GM23338 (cell line): ENCODE measurements around the gene TTC12. TPM values are rescaled to one million over a fixed set of nuclear protein-coding genes. Genes with fewer than 3 reads are reported as not detected.

Experiments
- ATAC-seq: fragments of 200-7000 bp; cut with Tn5 transposase; 3 replicates; pipeline ENCODE4 v1.9.1; 2020
- DNase-seq: peaks from one replicate; pipeline ENCODE4 v3.0.0-alpha.2; 2015; ENCODE audit warnings: low spot score
- H2AFZ ChIP-seq: fragments of 200-600 bp; sonication (generic); 2 replicates; pipeline ENCODE4 v1.8.0; 2016; ENCODE audit warnings: antibody characterized with exemption, mild to moderate bottlenecking, moderate library complexity
- H3F3A ChIP-seq: fragments of 200-600 bp; sonication (generic); replicated peaks from 2 replicates; pipeline ENCODE4 v1.8.0; 2017; ENCODE audit warnings: antibody characterized with exemption, mixed run types, low read depth
- H3K27ac ChIP-seq: fragments of 200-600 bp; sonication (generic); 2 replicates; pipeline ENCODE4 v1.6.1; 2016; ENCODE audit warnings: low read depth
- H3K27me3 ChIP-seq: fragments of 200-600 bp; sonication (generic); 2 replicates; pipeline ENCODE4 v1.8.0; 2016; ENCODE audit warnings: mild to moderate bottlenecking, mixed run types, moderate library complexity; ENCODE audit not compliant: insufficient read depth
- H3K36me3 ChIP-seq: fragments of 200-600 bp; sonication (generic); 2 replicates; pipeline ENCODE4 v1.8.0; 2016; ENCODE audit warnings: mild to moderate bottlenecking; ENCODE audit not compliant: insufficient read depth
- H3K4me1 ChIP-seq: fragments of 200-600 bp; sonication (generic); 2 replicates; pipeline ENCODE4 v1.8.0; 2016; ENCODE audit warnings: mild to moderate bottlenecking, moderate library complexity; ENCODE audit not compliant: insufficient read depth
- H3K4me2 ChIP-seq: fragments of 200-600 bp; sonication (generic); 2 replicates; pipeline ENCODE4 v1.7.1; 2017; ENCODE audit warnings: mixed run types
- H3K4me3 ChIP-seq: fragments of 200-600 bp; sonication (generic); 2 replicates; pipeline ENCODE4 v1.6.1; 2016; ENCODE audit warnings: mixed run types
- H3K79me2 ChIP-seq: fragments of 200-600 bp; sonication (generic); replicated peaks from 2 replicates; pipeline ENCODE4 v1.8.0; 2017; ENCODE audit warnings: mild to moderate bottlenecking; ENCODE audit not compliant: insufficient read depth
- H3K9me2 ChIP-seq: fragments of 200-600 bp; sonication (generic); 2 replicates; pipeline ENCODE4 v1.8.0; 2017; ENCODE audit not compliant: insufficient read depth
- H4K20me1 ChIP-seq: fragments of 200-600 bp; sonication (generic); replicated peaks from 2 replicates; pipeline ENCODE4 v1.8.0; 2017; ENCODE audit warnings: mild to moderate bottlenecking; ENCODE audit not compliant: insufficient read depth
- H3K27ac Mint-ChIP-seq: 2 replicates; pipeline ENCODE4 v1.8.0; 2020; ENCODE audit warnings: inconsistent platforms, mild to moderate bottlenecking, moderate library complexity, mixed read lengths
- H3K27me3 Mint-ChIP-seq: 3 replicates; pipeline ENCODE4 v1.8.0; 2022; ENCODE audit warnings: low read depth, mild to moderate bottlenecking, moderate library complexity, mixed read lengths, inconsistent platforms; ENCODE audit not compliant: insufficient read depth, poor library complexity
- H3K36me3 Mint-ChIP-seq: 3 replicates; pipeline ENCODE4 v1.8.0; 2021; ENCODE audit warnings: low read depth, mild to moderate bottlenecking, inconsistent platforms, moderate library complexity, mixed read lengths
- H3K4me1 Mint-ChIP-seq: 3 replicates; pipeline ENCODE4 v1.8.0; 2020; ENCODE audit warnings: mild to moderate bottlenecking, inconsistent platforms, mixed read lengths
- H3K4me3 Mint-ChIP-seq: 3 replicates; pipeline ENCODE4 v1.8.0; 2021; ENCODE audit warnings: moderate library complexity, mild to moderate bottlenecking, inconsistent platforms, mixed read lengths
- H3K9me3 Mint-ChIP-seq: 3 replicates; pipeline ENCODE4 v1.8.0; 2020; ENCODE audit warnings: moderate library complexity, mild to moderate bottlenecking, inconsistent platforms, mixed read lengths
- CREB1 ChIP-seq: fragments of 250-450 bp; sonication (Bioruptor Pico); IDR thresholded peaks from 2 replicates; pipeline ENCODE4 v1.5.0; 2020; ENCODE audit warnings: low read depth, mild to moderate bottlenecking, moderate library complexity
- EZH2phosphoT487 ChIP-seq: fragments of 200-600 bp; sonication (generic); IDR thresholded peaks from one replicate; pipeline ENCODE4 v1.8.1; 2018; ENCODE audit warnings: antibody characterized with exemption; ENCODE audit not compliant: unreplicated experiment
- JUNB ChIP-seq: IDR thresholded peaks from one replicate; pipeline ENCODE4 v1.6.1; 2016; ENCODE audit warnings: antibody characterized with exemption; ENCODE audit not compliant: unreplicated experiment
- NANOG ChIP-seq: IDR thresholded peaks from 2 replicates; pipeline ENCODE4 v1.6.1; 2016; ENCODE audit warnings: antibody characterized with exemption, borderline replicate concordance
- POLR2AphosphoS5 ChIP-seq: IDR thresholded peaks from 2 replicates; pipeline ENCODE4 v1.6.1; 2016; ENCODE audit warnings: antibody characterized with exemption, low read depth
- STAT1 ChIP-seq: IDR thresholded peaks from one replicate; pipeline ENCODE4 v1.6.1; 2016; ENCODE audit warnings: antibody characterized with exemption; ENCODE audit not compliant: unreplicated experiment
- ZNF114 ChIP-seq: fragments of 250-450 bp; sonication (Bioruptor Pico); IDR thresholded peaks from 2 replicates; pipeline ENCODE4 v1.5.0; 2020; ENCODE audit warnings: mild to moderate bottlenecking, moderate library complexity
- ZNF331 ChIP-seq: fragments of 250-450 bp; sonication (Bioruptor Pico); IDR thresholded peaks from 2 replicates; pipeline ENCODE4 v1.5.0; 2020; ENCODE audit warnings: low read depth, mild to moderate bottlenecking, moderate library complexity
- ZNF462 ChIP-seq: fragments of 250-450 bp; sonication (Bioruptor Pico); IDR thresholded peaks from 2 replicates; pipeline ENCODE4 v1.5.0; 2020; ENCODE audit warnings: mild to moderate bottlenecking, moderate library complexity
- polyA plus RNA-seq: library from polyadenylated mRNA; unstranded; fragments of >200 nt; fragmentation: Nextera tagmentation; extraction: Ambion mirVana; gene quantifications from 2 replicates; pipeline ENCODE4 v1.2.1, GENCODE V29; 2016
- total RNA-seq: library from RNA; depleted of rRNA; stranded (reverse); fragments of >200 nt; shearing (Covaris generic); gene quantifications from 2 replicates; pipeline ENCODE4 v1.2.3, GENCODE V29; 2014
- TF ChIP-seq, protein P1 (sequence below), 2 experiments: fragments of 200-600 bp in 1 of 2; sonication (generic) in 1 of 2; conservative IDR thresholded peaks; 2 replicates each; pipeline versions ENCODE4 v1.5.1 to v1.6.1; 2016 to 2017; ENCODE audit warnings: antibody characterized with exemption in 2 of 2, low read depth in 2 of 2, mild to moderate bottlenecking in 2 of 2, moderate library complexity in 1 of 2
- TF ChIP-seq, protein P2 (sequence below): IDR thresholded peaks from one replicate; pipeline ENCODE4 v1.6.1; 2018; ENCODE audit warnings: antibody characterized with exemption; ENCODE audit not compliant: unreplicated experiment

TTC12 gene
- total and polyA plus RNA-seq, 2 experiments from 2014 or later = 3.4 to 12.5 TPM

DNA sequence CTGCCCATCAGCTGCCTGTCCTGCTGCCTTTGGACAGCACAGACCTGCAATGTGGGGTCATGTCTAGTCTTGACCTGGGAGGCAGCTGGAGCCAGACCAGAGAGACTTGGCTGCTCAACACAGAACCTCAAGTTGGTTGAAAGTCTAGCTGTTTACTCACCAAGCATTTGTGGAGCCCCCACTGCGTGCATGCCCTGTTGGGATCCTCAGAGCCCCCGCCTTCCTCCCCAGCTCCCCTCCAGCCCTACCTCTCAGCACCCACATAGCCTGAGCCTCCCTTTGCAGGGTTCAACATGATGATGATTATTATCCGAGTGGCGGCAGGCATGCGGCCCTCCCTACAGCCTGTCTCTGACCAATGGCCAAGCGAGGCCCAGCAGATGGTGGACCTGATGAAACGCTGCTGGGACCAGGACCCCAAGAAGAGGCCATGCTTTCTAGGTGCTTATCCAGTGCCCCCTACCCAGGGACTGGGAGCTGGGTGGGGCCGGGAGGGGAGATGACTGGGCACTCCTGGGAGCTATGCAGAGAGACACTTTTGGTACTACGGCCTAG is 81.5 kb downstream of the TTC12 start:
- Histone ChIP-seq H4K20me1 (no peaks in the 10 kb centered on the region), H3K79me2 (no peaks in the 10 kb centered on the region), H3F3A (no peaks in the 10 kb centered on the region), H3K4me2 (no peak overlapping the region), H3K27me3 (no peaks in the 10 kb centered on the region), H3K36me3 (no peaks in the 10 kb centered on the region), H2AFZ (no peak overlapping the region), H3K4me1 (no peaks in the 10 kb centered on the region), H3K9me2 (0 out of 2 replicates have a peak, but pooled peaks cover 2% of the 10 kb centered on the region), H3K27ac (no peak overlapping the region), H3K4me3 (no peak overlapping the region)
- Mint-ChIP-seq H3K9me3 (no peaks in the 10 kb centered on the region), H3K4me3 (no peak overlapping the region), H3K27ac (no peak overlapping the region), H3K4me1 (no peaks in the 10 kb centered on the region), H3K27me3 (peaks cover 5% of the 10 kb centered on the region), H3K36me3 (no peaks in the 10 kb centered on the region)
- DNase-seq (no peak), ATAC-seq (no peak)
- TF ChIP-seq NANOG (no peak), POLR2AphosphoS5 (no peak), CREB1 (CRISPR knock-in tag) (no peak), ZNF114 (CRISPR knock-in tag) (no peak)

- Mint-ChIP-seq H3K9me3 (no peaks in the 10 kb centered on the region), H3K4me3 (no peak overlapping the region), H3K36me3 (no peaks in the 10 kb centered on the region), H3K27me3 (peaks cover 5% of the 10 kb centered on the region), H3K4me1 (no peaks in the 10 kb centered on the region), H3K27ac (peak overlapping the region; percentile 56; the same call in 1 of the 2 replicates)
- DNase-seq (no peak), ATAC-seq (no peak)
- no peaks in the 10 kb centered on the region for H3K9me2 ChIP-seq
- no peaks in the 10 kb centered on the region for H3K36me3 ChIP-seq
- no peaks in the 10 kb centered on the region for H4K20me1 ChIP-seq
- no peaks in the 10 kb centered on the region for H3K79me2 ChIP-seq
- H3K4me3 ChIP-seq = no peak overlapping the region
- no peaks in the 10 kb centered on the region for H3F3A ChIP-seq
- no peak overlapping the region for H3K27ac ChIP-seq
- H3K4me2 ChIP-seq = no peak overlapping the region
- H3K27me3 ChIP-seq = no peaks in the 10 kb centered on the region
- no peak overlapping the region for H2AFZ ChIP-seq
- no peaks in the 10 kb centered on the region for H3K4me1 ChIP-seq
- TF ChIP-seq EZH2phosphoT487 (no peak), STAT1 (no peak), POLR2AphosphoS5 (no peak), JUNB (no peak), ZNF462 (CRISPR knock-in tag) (no peak), NANOG (no peak), CREB1 (CRISPR knock-in tag) (no peak), ZNF331 (CRISPR knock-in tag) (no peak)
- TF ChIP-seq, protein P1, sequence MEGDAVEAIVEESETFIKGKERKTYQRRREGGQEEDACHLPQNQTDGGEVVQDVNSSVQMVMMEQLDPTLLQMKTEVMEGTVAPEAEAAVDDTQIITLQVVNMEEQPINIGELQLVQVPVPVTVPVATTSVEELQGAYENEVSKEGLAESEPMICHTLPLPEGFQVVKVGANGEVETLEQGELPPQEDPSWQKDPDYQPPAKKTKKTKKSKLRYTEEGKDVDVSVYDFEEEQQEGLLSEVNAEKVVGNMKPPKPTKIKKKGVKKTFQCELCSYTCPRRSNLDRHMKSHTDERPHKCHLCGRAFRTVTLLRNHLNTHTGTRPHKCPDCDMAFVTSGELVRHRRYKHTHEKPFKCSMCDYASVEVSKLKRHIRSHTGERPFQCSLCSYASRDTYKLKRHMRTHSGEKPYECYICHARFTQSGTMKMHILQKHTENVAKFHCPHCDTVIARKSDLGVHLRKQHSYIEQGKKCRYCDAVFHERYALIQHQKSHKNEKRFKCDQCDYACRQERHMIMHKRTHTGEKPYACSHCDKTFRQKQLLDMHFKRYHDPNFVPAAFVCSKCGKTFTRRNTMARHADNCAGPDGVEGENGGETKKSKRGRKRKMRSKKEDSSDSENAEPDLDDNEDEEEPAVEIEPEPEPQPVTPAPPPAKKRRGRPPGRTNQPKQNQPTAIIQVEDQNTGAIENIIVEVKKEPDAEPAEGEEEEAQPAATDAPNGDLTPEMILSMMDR (conservative IDR thresholded peaks at IDR 0.05; ENCODE audit: low read depth in 2 of 2) = no peak
- TF ChIP-seq, protein P2, sequence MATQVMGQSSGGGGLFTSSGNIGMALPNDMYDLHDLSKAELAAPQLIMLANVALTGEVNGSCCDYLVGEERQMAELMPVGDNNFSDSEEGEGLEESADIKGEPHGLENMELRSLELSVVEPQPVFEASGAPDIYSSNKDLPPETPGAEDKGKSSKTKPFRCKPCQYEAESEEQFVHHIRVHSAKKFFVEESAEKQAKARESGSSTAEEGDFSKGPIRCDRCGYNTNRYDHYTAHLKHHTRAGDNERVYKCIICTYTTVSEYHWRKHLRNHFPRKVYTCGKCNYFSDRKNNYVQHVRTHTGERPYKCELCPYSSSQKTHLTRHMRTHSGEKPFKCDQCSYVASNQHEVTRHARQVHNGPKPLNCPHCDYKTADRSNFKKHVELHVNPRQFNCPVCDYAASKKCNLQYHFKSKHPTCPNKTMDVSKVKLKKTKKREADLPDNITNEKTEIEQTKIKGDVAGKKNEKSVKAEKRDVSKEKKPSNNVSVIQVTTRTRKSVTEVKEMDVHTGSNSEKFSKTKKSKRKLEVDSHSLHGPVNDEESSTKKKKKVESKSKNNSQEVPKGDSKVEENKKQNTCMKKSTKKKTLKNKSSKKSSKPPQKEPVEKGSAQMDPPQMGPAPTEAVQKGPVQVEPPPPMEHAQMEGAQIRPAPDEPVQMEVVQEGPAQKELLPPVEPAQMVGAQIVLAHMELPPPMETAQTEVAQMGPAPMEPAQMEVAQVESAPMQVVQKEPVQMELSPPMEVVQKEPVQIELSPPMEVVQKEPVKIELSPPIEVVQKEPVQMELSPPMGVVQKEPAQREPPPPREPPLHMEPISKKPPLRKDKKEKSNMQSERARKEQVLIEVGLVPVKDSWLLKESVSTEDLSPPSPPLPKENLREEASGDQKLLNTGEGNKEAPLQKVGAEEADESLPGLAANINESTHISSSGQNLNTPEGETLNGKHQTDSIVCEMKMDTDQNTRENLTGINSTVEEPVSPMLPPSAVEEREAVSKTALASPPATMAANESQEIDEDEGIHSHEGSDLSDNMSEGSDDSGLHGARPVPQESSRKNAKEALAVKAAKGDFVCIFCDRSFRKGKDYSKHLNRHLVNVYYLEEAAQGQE = no peak
Observed at GRCh38 chr11:113396690-113397089, 82.3 kb downstream of the TTC12 start.
